ENCODE data around the gene MSTO1.
A peak's percentile ranks its signal among the peaks of the same experiment; 100 is the strongest.
"Not testable (repeated sequence)": the region's sequence is repeated elsewhere in the genome, so short reads cannot be mapped to it uniquely, and the experiment has no call there.

The MSTO1 gene

GRCh38 chr1:155609515-155610256 is at the start of gene MSTO1:
MSTO1 (plus strand) TSS chr1:155610218; CDS start chr1:155610249, 31 bp downstream.
- peak; percentile 97 for DNase-seq

DNA sequence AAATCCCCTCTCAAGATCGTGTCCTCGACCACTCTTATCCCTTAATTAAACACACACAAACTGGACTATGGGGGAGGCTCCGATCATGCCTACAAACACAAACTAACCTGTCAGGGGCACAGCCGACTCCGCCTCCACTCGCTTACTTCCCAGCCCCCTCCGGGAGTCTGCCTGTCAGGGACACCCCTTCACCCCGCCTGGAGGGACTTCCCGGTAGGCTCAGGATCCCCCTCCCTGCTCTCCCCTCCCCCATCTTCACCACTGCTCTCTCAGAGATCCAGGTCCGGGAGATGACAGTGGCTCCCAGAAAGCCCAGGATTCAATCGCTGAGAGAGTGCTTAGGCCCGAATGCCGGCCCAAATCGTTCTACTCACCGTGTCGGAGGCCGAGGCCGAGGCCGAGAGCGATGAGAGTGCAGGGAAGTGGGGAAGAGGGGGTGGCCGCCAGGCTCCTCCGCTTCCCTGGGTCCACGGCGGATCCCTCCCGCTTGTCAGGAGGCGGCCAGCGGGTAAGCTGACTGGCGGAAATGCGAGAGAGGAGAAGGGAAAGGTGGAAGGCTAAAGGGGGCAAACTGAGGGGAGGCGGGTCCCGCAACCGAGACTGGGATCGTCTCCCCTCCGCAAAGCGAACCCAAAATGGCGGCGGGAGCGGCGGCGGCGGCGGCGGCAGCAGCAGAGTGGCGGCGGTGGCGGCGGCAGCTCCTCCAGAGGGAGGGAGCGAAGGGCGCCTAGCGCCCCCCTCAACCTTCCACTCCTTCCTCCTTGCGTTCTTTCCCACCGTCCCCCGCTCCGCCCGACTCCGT is 48.0 kb upstream of the MSTO1 start:
- peak; percentile 58 for DNase-seq

- DNase-seq, result peak; percentile 85
Observed at GRCh38 chr1:155562581-155563376, 47.2 kb upstream of the MSTO1 start, which contains the start of gene ASH1L. ASH1L (minus strand) TSS chr1:155562803; CDS start chr1:155521519, 41,284 bp downstream.

DNA sequence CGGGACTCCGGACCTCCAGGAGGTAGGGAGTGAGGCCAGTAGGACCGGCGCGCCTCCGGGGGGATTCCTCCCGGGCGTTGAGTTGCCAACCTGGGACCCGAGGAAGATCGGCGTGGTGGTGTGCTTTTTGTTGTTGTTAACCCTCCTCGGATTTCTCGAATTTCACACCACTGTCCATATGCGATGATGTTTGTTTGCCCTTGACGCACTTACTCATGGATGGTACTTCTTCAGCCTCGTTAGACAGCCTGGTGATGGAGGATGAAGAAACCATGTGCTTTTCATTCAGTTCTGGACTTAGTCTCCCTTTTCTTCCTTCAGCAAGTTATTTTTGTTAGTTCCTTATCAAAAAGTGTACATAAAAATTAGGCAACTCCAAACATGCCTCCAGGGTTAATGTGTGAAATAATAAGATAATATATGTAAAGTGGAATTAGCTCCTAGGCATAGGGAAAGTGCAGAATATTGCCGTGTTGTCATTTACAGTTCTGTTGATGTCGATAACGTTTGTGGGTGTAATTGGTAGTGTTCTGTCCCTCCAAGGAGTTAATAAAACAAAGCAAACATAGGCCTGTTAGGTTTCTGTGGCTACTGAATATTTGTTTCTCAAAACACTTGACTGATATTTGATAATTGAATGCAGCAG is 46.5 kb upstream of the MSTO1 start:
- not testable (repeated sequence) for DNase-seq

GRCh38 chr1:155569988-155570592 is 39.9 kb upstream of the MSTO1 start:
- no peak for DNase-seq

- no peak for DNase-seq
Observed at GRCh38 chr1:155570593-155570990, 39.4 kb upstream of the MSTO1 start.

DNA sequence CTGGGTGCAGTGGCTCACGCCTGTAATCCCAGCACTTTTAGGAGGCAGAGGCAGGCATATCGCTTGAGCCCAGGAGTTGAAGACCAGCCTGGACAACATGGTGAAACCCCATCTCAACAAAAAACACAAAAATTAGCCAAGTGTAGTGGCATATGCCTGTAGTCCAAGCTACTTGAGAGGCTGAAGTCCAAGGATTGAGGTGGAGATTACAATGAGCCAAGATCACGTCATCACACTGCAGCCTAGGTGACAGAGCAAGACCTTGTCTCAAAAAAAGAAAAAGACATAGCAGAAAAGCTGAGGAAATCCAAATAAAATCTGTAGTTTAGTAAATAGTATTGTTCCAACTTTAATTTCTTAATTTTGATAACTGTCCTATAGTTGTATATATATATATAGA is 35.9 kb upstream of the MSTO1 start:
- DNase-seq, result no peak

- DNase-seq, result not testable (repeated sequence)
Observed at GRCh38 chr1:155575608-155576007, 34.4 kb upstream of the MSTO1 start.

DNA sequence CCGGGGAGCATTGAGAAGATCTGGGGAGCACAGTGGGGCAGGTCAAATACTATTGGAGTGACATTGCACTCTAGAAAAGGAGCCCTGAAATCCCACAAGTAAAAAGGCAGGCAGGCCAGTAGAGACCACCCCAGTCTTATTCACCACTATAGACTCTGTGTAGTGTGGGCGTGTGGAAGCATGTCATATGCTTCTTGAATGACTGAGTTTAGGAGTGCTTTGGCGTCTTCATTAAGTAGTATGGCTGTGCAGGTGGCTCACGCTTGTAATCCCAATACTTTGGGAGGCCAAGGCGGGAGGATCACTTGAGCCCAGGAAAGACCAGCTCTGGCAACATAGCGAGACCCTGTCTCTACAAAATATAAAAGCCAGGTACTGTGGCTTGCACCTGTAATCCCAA is 26.2 kb upstream of the MSTO1 start:
- not testable (repeated sequence) for DNase-seq

- not testable (repeated sequence) for DNase-seq
Observed at GRCh38 chr1:155589282-155589681, 20.7 kb upstream of the MSTO1 start.

GRCh38 chr1:155590516-155591247 is 19.3 kb upstream of the MSTO1 start:
- not testable (repeated sequence) for DNase-seq

- peak; percentile 49 for DNase-seq
Observed at GRCh38 chr1:155591770-155592169, 18.2 kb upstream of the MSTO1 start.

DNA sequence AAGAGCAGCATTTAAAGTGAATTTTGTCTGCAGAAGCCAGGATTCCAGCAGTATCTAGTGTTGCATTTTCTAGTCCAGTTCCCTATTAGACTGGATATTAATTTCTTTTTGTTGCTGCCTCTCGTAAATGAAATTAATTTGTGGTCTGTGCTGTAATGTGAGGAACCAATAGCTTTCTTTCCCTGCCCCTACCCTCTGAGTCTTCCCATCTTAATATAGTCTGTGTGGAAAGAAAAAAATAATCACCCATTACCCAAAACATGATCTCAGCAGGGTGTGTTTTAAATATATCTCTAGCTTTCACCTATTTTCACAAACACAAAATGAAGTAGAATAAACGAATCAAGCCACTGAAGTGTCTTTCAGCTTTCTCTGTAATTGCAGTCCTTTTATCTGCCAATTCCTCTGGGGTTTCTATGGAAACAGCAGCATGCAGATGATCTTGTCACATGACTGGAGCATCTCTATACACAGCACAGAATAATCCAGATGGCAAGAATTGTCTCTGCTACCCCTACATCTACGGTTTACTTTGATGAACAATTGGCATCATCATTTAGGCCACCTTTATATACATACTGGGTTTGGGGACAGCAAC is 14.0 kb upstream of the MSTO1 start:
- not testable (repeated sequence) for DNase-seq

- no peak for DNase-seq
Observed at GRCh38 chr1:155596864-155597263, 13.2 kb upstream of the MSTO1 start.

- DNase-seq, result no peak
Observed at GRCh38 chr1:155598842-155599331, 11.1 kb upstream of the MSTO1 start.

DNA sequence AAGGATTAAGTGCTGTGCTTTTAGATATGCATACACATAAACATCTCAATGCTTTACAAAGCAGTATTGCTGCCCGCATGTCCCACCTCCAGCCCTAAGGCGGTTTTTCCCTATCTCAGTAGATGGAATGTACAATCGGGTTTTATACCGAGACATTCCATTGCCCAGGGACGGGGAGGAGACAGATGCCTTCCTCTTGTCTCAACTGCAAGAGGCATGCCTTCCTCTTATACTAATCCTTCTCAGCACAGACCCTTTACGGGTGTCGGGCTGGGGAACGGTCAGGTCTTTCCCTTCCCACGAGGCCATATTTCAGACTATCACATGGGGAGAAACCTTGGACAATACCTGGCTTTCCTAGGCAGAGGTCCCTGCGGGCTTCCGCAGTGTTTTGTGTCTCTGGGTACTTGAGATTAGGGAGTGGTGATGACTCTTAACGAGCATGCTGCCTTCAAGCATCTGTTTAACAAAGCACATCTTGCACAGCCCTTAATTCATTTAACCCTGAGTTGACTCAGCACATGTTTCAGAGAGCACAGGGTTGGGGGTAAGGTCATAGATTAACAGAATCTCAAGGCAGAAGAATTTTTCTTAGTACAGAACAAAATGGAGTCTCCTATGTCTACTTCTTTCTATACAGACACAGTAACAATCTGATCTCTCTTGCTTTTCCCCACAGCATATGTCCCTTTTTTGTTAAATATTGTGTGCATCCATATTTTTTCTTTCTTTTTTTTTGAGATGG is 10.0 kb upstream of the MSTO1 start:
- not testable (repeated sequence) for DNase-seq

- no peak for DNase-seq
Observed at GRCh38 chr1:155607708-155608107, 2.3 kb upstream of the MSTO1 start.

DNA sequence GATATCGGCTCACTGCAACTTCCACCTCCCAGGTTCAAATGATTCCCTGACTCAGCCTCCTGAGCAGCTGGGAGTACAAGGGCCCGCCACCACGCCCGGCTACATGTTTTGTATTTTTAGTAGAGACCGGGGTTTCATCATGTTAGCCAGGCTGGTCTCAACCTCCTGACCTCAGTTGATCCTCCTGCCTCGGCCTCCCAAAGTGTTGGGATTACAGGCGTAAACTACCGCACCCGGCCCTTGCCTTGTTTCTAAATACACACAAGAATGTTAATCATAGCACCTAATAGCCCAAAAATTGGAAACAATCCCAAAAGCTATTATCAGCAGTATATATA is 1.2 kb upstream of the MSTO1 start:
- no peak for DNase-seq

DNA sequence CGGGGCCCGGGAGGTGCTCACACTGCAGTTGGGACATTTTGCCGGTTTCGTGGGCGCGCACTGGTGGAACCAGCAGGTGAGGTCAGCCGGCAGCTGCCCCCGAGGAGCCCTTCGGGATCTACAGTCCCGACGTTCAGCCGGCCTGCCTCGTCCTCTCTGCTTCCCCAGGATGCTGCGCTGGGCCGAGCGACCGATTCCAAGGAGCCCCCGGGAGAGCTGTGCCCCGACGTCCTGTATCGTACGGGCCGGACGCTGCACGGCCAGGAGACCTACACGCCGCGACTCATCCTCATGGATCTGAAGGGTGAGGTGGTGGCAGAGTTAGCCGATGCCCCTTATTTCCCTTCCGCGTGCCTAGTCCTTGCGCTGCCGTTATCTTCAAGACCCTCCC is 234 bp downstream of the MSTO1 start:
- DNase-seq, result not testable (repeated sequence)

DNA sequence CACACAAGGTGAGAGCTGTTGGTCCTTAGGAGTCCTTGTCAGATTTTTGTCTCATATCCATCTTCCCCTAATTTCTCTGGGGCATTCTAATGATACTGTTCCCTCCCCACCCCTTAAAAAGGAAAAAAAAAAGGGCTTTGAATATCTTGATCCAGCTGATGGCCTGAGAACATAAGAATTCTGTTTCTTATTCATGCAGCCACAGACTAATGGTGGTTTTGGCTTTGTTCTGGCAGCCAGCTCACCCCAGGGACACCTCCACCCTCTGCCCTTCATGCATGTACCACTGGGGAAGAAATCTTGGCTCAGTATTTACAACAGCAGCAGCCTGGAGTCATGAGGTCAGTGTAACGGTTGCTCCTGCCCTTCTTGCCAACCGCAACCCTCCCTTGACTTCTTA is 3.2 kb downstream of the MSTO1 start:
- DNase-seq, result not testable (repeated sequence)
